PC-3 (cell line): ENCODE data around the gene FBXO10. TPM values are rescaled to one million over a fixed set of nuclear protein-coding genes. Genes with fewer than 3 reads are reported as not detected.

Source experiments
- ATAC-seq: fragments of 200-7000 bp; cut with Tn5 transposase; 2 replicates; pipeline ENCODE4 v1.9.1; 2020; ENCODE audit warnings: mild to moderate bottlenecking, moderate library complexity
- BruUV-seq: library from RNA; stranded (reverse); fragments of 400-500 nt; replicated peaks from 2 replicates; lab custom pipeline; 2021; lab: Mats Ljungman, UMichigan
- CTCF ChIA-PET: fragments of 300-600 bp; sonication (Branson Sonifier 250); formaldehyde crosslinking; loops from one replicate; lab custom pipeline; 2022; ENCODE audit warnings: antibody characterized with exemption; lab: Charles Lee
- POLR2A ChIA-PET: fragments of 300-600 bp; sonication (Branson Sonifier 250); formaldehyde crosslinking; loops from one replicate; lab custom pipeline; 2022; ENCODE audit warnings: antibody characterized with exemption; ENCODE audit not compliant: unreplicated experiment; lab: Charles Lee
- DNase-seq: peaks from one replicate; pipeline ENCODE4 v3.0.0-alpha.2; 2015
- H2AFZ ChIP-seq: fragments of 300-600 bp; sonication (generic); 2 replicates; pipeline ENCODE4 v1.6.0; 2016; ENCODE audit warnings: antibody characterized with exemption, low read length
- H3F3A ChIP-seq: fragments of 300-600 bp; sonication (generic); one replicate; pipeline ENCODE4 v1.6.0; 2017; ENCODE audit warnings: antibody characterized with exemption, low read length, control low read depth, mild to moderate bottlenecking; ENCODE audit not compliant: unreplicated experiment
- H3K27ac ChIP-seq: fragments of 300-600 bp; sonication (generic); 2 replicates; pipeline ENCODE4 v1.5.1; 2016; ENCODE audit warnings: mild to moderate bottlenecking, low read length
- H3K27me3 ChIP-seq: fragments of 300-600 bp; sonication (generic); 2 replicates; pipeline ENCODE4 v1.6.1; 2016; ENCODE audit warnings: low read length, mixed read lengths
- H3K36me3 ChIP-seq: fragments of 300-600 bp; sonication (generic); 2 replicates; pipeline ENCODE4 v1.6.1; 2016; ENCODE audit warnings: low read depth, mixed run types, low read length, mixed read lengths
- H3K4me1 ChIP-seq: fragments of 300-600 bp; sonication (generic); 2 replicates; pipeline ENCODE4 v1.5.1; 2016; ENCODE audit warnings: low read length; ENCODE audit not compliant: insufficient read depth
- H3K4me2 ChIP-seq: fragments of 300-600 bp; sonication (generic); 2 replicates; pipeline ENCODE4 v1.6.0; 2016; ENCODE audit warnings: low read length
- H3K4me3 ChIP-seq: fragments of 300-600 bp; sonication (generic); 2 replicates; pipeline ENCODE4 v1.5.1; 2016; ENCODE audit warnings: mild to moderate bottlenecking, low read length, mixed read lengths
- H3K79me2 ChIP-seq: fragments of 300-600 bp; sonication (generic); 2 replicates; pipeline ENCODE4 v1.6.1; 2017; ENCODE audit warnings: low read length, mixed read lengths
- H3K9ac ChIP-seq: fragments of 300-600 bp; sonication (generic); 2 replicates; pipeline ENCODE4 v1.6.0; 2016; ENCODE audit warnings: mild to moderate bottlenecking, low read length
- H3K9me2 ChIP-seq: fragments of 300-600 bp; sonication (generic); replicated peaks from 2 replicates; pipeline ENCODE4 v1.6.1; 2016; ENCODE audit warnings: mixed run types, low read length, mixed read lengths
- H3K9me3 ChIP-seq: fragments of 300-600 bp; sonication (generic); 2 replicates; pipeline ENCODE4 v1.6.1; 2016; ENCODE audit warnings: low read length, mixed read lengths
- H4K20me1 ChIP-seq: fragments of 300-600 bp; sonication (generic); 2 replicates; pipeline ENCODE4 v1.6.1; 2016; ENCODE audit warnings: low read length, mixed read lengths
- EZH2 ChIP-seq: fragments of 300-600 bp; sonication (generic); IDR thresholded peaks from one replicate; pipeline ENCODE4 v1.6.1; 2017; ENCODE audit warnings: antibody characterized with exemption, mild to moderate bottlenecking, low read length; ENCODE audit not compliant: unreplicated experiment
- EZH2phosphoT487 ChIP-seq: fragments of 300-600 bp; sonication (generic); IDR thresholded peaks from 2 replicates; pipeline ENCODE4 v1.6.1; 2018; ENCODE audit warnings: mild to moderate bottlenecking, antibody characterized with exemption, low read length, borderline replicate concordance
- intact Hi-C: fragments of 100-400 bp; cut with micrococcal nuclease; formaldehyde crosslinking; loops from 2 replicates; pipeline ENCODE4 v1.9.0; 2023
- total RNA-seq: library from RNA; depleted of rRNA; stranded (reverse); fragments of >200 nt; gene quantifications from 2 replicates; pipeline ENCODE4 v1.2.3, GENCODE V29; 2014
- TF ChIP-seq, protein P1 (sequence below): fragments of 300-600 bp; sonication (generic); conservative IDR thresholded peaks from 2 replicates; pipeline ENCODE4 v1.5.1; 2017; ENCODE audit warnings: antibody characterized with exemption, low read depth, mild to moderate bottlenecking, low read length

FBXO10 gene
- total RNA-seq, 1 experiment from 2014 or later, result 2.6 TPM

DNA sequence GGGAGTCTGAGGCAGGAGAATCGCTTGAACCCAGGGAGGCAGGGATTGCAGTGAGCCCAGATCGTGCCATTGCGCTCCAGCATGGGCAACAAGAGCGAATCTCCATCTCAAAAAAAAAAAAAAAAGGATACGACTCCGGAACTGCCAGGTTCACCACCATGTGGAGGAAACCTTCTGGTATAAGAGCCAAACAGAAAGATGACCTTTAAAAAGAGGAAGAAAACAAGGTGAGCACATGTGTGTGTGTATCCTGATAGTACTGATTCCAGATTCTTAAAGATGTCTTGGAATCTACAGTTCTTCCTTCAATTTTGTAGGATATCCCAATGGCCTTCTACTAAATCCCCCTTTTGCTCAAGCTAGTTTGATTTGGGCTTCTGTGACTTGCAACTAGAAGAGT lies 33.7 kb downstream of the FBXO10 start:
- no peak overlapping the region for H2AFZ ChIP-seq

DNA sequence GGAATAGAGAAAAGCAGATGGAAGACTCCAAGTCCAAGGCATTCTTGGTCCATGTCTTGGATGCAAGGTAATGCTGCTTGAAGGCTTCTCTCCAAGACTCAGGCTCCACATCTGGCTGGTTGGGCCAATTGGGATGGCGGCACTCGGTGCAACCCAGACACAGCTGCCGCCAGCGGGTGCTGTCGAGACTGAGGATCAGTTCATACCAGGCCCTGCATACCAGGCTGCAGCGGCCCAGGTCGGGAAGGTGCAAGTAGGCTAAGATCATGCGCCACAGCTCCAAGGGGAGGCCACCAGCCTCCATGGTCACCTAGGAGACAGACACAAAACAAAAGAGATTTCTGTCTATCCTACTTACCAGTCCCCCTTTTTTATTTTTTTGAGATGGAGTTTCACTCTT lies 34.7 kb downstream of the FBXO10 start:
- intact Hi-C loops, result no loop called here
- no peak overlapping the region for H2AFZ ChIP-seq
- no peak overlapping the region for H3K27ac ChIP-seq
- no peaks in the 10 kb centered on the region for H3K9me2 ChIP-seq
- DNase-seq (no peak), ATAC-seq (no peak)
- TF ChIP-seq, protein P1, sequence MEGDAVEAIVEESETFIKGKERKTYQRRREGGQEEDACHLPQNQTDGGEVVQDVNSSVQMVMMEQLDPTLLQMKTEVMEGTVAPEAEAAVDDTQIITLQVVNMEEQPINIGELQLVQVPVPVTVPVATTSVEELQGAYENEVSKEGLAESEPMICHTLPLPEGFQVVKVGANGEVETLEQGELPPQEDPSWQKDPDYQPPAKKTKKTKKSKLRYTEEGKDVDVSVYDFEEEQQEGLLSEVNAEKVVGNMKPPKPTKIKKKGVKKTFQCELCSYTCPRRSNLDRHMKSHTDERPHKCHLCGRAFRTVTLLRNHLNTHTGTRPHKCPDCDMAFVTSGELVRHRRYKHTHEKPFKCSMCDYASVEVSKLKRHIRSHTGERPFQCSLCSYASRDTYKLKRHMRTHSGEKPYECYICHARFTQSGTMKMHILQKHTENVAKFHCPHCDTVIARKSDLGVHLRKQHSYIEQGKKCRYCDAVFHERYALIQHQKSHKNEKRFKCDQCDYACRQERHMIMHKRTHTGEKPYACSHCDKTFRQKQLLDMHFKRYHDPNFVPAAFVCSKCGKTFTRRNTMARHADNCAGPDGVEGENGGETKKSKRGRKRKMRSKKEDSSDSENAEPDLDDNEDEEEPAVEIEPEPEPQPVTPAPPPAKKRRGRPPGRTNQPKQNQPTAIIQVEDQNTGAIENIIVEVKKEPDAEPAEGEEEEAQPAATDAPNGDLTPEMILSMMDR, result no peak
- no peak for TF ChIP-seq EZH2phosphoT487
- TF ChIP-seq EZH2, result no peak
- no peaks in the 10 kb centered on the region for H3K36me3 ChIP-seq
- H3K9ac ChIP-seq, result no peak overlapping the region
- BruUV-seq, result no TSS peak
- CTCF ChIA-PET, result no interaction called here
- H3K4me3 ChIP-seq, result no peak overlapping the region
- H4K20me1 ChIP-seq, result no peaks in the 10 kb centered on the region
- H3F3A ChIP-seq, result no peaks in the 10 kb centered on the region
- no peak overlapping the region for H3K4me2 ChIP-seq
- no peaks in the 10 kb centered on the region for H3K79me2 ChIP-seq
- no peaks in the 10 kb centered on the region for H3K27me3 ChIP-seq
- POLR2A ChIA-PET, result no interaction called here
- peaks cover 6% of the 10 kb centered on the region; the same call in 1 of the 2 replicates for H3K4me1 ChIP-seq
- no peaks in the 10 kb centered on the region for H3K9me3 ChIP-seq

More for the DNA sequence above, 33.7 kb downstream of the FBXO10 start:
- no peak overlapping the region for H3K4me3 ChIP-seq
- peaks cover 6% of the 10 kb centered on the region; the same call in 1 of the 2 replicates for H3K4me1 ChIP-seq
- H3K79me2 ChIP-seq, result no peaks in the 10 kb centered on the region
- no peaks in the 10 kb centered on the region for H3F3A ChIP-seq
- no peak overlapping the region for H3K27ac ChIP-seq
- H3K27me3 ChIP-seq, result no peaks in the 10 kb centered on the region
- no peak for ATAC-seq
- BruUV-seq, result no TSS peak
- CTCF ChIA-PET, result no interaction called here
- H3K9me3 ChIP-seq, result no peaks in the 10 kb centered on the region
- no peak for DNase-seq
- intact Hi-C loops, result no loop called here
- no peaks in the 10 kb centered on the region for H3K36me3 ChIP-seq
- H3K9me2 ChIP-seq, result no peaks in the 10 kb centered on the region
- no peak overlapping the region for H3K9ac ChIP-seq
- no peak overlapping the region for H3K4me2 ChIP-seq
- no peaks in the 10 kb centered on the region for H4K20me1 ChIP-seq
- no peak for TF ChIP-seq EZH2phosphoT487
- TF ChIP-seq EZH2, result no peak
- TF ChIP-seq, protein P1, result no peak
- POLR2A ChIA-PET, result no interaction called here

DNA sequence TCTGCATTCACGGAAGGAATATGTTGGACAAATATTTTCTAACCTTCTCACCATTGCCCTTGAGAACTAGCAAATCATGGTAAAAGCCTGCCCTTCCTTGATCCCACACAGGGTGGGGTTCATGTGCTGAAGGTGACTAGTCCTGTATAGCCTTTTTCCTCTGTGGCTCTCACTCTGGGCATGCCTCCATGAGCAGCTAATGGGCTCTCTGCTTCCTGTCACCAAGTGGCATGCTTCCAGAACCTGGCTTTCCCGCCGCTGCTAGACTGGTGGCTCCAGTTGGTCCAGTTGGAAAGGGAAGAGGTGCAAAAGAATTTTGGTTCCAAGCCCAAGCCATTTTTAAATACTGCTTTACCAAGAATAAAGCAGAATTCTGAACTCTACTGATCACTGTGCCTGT lies 35.5 kb downstream of the FBXO10 start:
- Histone ChIP-seq H3K4me2 (no peak overlapping the region), H3K4me3 (no peak overlapping the region), H3K4me1 (peaks cover 6% of the 10 kb centered on the region; the same call in 1 of the 2 replicates), H3F3A (no peaks in the 10 kb centered on the region), H4K20me1 (no peaks in the 10 kb centered on the region), H3K79me2 (no peaks in the 10 kb centered on the region), H3K27ac (no peak overlapping the region), H2AFZ (no peak overlapping the region), H3K9me3 (no peaks in the 10 kb centered on the region), H3K36me3 (no peaks in the 10 kb centered on the region), H3K9me2 (no peaks in the 10 kb centered on the region), H3K9ac (no peak overlapping the region), H3K27me3 (no peaks in the 10 kb centered on the region)
- POLR2A ChIA-PET, result no interaction called here
- peak; percentile 53 for DNase-seq
- ATAC-seq, result no peak
- CTCF ChIA-PET, result no interaction called here
- intact Hi-C loops, result no loop called here
- TF ChIP-seq, protein P1, result no peak
- TF ChIP-seq EZH2phosphoT487 (no peak), EZH2 (no peak)
- BruUV-seq, result no TSS peak
